ENCODE results near the gene CLDN18. TPM values are rescaled to one million over a fixed set of nuclear protein-coding genes. Genes with fewer than 3 reads are reported as not detected.
A peak's percentile ranks its signal among the peaks of the same experiment; 100 is the strongest.

CLDN18 gene
- total RNA-seq: not detected
- long read RNA-seq: 0 reads

DNA sequence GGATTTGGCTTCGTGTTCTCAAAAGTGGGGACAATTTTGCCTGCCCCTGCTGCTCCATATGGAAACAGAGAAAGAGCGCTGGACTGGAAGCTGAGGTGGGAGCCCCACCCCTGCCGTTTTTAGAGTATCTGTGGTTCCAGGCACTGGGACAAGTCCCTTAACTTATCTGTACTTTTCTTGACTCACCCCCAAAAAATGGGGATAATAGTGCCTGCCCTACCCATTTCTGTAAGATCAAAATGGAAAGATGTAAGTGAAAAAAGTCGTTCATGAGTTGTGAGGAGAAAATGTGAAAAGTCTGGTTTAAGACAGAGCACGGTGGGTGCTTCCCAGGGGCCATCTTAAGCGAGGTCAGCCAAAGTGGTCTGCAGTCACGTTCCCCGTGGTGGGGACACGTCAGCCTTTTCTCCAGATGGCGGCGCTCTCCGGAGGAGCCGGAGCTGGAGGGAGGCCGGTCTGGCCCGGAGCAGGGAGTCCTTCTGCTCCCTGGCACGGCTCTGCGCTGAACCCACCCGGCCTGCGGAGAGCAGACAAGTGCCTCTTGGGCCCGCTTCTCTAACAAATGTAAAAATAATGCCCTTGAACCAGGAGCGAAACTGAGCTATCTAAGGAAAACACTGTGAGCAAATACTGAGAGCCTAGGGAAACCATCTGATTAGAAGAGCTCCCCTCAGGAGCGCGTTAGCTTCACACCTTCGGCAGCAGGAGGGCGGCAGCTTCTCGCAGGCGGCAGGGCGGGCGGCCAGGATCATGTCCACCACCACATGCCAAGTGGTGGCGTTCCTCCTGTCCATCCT is at the start of gene CLDN18:
Gene CLDN18, plus strand, starts transcription at position 690 of the 797 bp plus-strand sequence. Its CDS starts 61 bp downstream, at position 751.
- intact Hi-C loops (cut with DNase I, micrococcal nuclease): no loop called here
- ATAC-seq (no peak), DNase-seq (no peak)

DNA sequence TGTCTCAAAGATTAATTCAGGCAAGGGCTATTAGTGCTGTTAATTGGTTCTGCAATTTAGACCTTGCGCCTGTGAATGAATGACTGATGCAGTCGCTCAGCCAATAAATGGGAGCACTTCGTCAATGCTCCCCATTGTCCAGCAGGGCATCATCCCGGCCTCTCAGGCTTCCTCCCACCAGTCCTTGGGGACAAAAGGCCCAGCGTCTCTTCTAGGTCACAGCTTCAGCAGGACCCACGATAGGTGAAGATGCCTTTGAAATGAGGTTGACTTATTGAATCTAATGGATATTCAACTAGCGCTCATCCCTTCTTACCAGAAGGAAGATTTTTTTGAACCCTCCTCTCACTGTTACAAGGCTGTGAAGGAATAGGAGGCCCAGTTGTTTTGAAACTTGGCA is 47.7 kb upstream of the CLDN18 start:
- no peak for ATAC-seq
- DNase-seq: no peak
- intact Hi-C loops (cut with DNase I, micrococcal nuclease): no loop called here

DNA sequence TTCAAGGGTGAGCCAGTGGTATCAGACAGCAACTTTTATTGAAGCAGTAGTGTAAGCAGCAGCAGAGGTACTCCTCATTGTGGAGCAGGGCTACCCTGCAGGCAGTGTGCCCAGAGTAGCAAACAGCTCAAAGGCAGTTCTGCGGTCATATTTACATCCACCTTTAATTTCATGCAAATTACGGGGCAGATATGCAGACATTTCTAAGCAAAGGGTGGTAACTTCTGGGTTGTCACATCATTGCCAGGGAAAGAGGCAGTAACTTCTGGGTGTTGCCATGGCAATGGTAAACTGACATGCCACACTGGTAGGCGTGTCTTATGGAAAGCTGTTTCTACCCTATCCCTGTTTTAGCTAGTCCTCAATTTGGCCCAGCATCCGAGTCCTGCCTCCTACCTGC is 46.5 kb upstream of the CLDN18 start:
- ATAC-seq (no peak), DNase-seq (no peak)
- intact Hi-C loops (cut with DNase I, micrococcal nuclease): no loop called here

DNA sequence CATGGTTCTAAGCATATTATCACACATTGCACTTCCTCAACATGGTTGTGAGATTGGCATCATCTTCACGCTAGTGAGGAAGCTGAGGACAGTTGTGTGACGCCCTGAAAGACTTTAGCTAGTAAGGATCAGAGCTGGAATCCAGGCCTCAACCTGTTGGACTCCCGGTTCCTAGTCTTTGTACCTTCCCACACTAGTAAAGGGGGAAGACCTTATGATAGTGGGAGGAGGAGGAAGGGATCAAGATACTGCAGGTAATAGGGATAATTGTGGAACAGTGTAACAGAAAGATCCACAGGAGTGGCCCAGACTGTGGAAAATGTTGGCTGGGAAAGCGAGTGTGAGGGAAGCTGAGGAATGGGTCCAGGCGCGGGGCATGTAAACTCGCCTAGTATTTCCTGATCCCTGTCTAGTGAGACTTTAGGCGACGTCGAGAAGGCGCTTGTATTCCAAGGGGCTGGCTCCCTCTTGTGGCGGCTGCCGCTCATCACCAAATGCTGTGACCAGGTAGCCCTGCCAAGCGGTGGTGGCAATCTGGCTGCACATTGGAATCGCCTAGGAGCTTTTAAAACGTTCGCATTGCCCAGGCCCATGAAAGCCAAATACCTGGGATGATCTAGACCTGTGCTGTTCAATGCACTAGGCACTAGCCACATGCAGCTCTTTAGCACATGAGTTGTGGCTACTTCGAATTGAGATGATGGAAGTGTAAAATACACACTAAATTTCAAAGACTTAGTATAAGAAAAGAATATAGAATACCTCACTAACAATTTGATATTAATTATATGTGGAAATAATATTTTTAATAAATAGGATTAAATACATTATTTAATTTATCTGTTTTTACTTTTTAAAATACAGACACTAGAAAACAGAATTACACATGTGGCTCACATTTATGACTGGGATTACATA is 38.8 kb upstream of the CLDN18 start:
- intact Hi-C loops (cut with DNase I, micrococcal nuclease): no loop called here
- DNase-seq (peak; percentile 55 to 84), ATAC-seq (peak; percentile 96)

DNA sequence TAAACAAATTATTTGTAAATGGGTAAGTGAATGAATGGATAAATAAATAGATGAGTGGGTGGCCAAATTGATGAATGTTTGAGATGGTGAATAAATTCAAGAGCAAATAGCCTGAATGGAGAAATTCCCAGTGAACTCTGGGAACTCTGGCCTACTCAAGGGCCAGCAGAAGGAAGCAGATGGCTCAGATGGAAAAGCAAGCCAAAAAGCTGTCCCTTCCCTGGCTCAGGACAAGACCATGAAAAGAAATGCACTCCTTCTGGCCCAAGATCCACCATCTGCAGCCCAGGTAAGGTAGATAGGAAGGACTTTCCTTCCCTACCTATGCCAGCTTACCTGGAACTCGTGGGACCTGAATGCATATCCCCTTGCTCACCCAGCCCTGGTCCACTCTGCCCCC is 37.6 kb upstream of the CLDN18 start:
- ATAC-seq (no peak), DNase-seq (no peak)
- intact Hi-C loops (cut with DNase I, micrococcal nuclease): no loop called here

DNA sequence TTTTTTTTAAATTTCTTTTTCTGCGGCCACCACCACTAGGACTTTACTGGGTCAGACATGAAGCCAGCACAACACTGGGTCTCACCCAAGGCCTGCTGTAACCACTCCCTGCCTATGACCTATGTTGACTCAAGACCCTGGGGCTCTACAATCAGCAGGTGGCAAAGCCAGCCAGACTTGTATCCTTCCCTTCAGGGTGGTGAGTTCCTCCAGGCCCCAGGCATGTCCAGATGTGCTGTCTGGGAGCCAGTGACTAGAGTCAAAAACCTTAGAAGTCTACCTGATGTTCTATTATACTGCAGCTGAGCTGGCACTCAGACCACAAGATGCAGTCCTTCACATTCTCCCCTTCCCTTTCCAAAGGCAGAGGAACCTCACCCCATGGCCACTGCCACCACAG is 31.6 kb upstream of the CLDN18 start:
- DNase-seq (no peak), ATAC-seq (no peak)
- intact Hi-C loops (cut with DNase I, micrococcal nuclease): no loop called here

DNA sequence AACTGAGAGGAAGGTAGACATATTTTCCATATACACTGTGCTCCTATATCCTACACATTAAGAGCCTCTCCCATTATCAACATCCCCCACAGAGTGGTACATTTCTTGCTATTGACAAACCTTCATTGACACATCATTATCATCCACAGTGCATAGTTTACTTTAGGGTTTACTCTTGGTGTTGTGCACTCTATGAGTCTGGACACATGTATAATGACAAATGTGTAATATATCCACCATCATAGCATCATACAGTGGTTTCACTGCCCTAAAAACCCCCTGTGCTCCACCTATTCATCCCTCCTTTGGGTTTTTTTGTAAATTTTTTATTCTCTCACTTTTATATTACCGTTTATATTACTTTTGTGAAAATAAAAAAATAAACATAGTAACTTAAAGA is 22.2 kb upstream of the CLDN18 start:
- intact Hi-C loops (cut with DNase I, micrococcal nuclease): no loop called here

DNA sequence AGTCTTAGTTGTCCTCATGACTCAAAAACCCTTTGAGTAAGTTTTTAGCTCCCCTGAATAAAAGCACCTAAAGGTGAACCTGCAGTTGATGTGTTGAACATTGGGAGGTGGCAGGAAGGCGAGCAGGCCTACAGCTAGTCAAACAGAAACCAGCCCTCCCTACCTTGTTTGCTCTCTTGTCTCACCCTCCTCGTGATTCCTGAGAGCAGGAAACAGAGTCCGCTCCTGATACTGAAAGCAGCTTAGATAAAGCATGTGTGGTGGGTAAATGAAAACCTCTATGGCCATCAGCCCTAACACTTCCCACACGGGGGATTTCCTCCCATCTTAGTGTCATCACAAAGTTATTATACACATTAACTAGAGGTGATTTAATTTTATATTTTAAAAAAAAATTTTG is 21.8 kb upstream of the CLDN18 start:
- DNase-seq (peak in 1 of 2 donors; percentile 30), ATAC-seq (peak; percentile 93)
- intact Hi-C loops (cut with DNase I, micrococcal nuclease): no loop called here

More for the DNA sequence above, 22.2 kb upstream of the CLDN18 start:
- no peak for DNase-seq
- no peak for ATAC-seq

DNA sequence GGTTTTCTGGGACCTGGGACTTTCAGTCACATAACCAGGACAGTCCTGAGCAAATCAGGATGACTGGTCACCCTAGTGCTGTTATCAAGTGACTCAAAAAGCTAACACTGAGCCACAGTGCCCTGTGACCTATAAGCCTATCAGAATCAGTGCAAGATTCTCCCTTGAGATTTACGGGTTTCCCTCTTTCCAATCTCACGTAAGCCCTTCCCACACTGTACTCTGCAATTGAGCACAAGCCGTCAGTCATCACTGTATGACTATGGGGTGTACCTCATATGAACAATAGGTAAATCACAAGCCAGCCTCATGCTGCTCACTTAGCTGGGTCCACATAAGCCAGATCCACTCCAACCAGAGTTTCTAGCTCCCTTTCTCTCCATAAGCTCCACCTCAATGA is 21.0 kb upstream of the CLDN18 start:
- intact Hi-C loops (cut with DNase I, micrococcal nuclease): no loop called here
- no peak for DNase-seq
- ATAC-seq: peak; percentile 52

DNA sequence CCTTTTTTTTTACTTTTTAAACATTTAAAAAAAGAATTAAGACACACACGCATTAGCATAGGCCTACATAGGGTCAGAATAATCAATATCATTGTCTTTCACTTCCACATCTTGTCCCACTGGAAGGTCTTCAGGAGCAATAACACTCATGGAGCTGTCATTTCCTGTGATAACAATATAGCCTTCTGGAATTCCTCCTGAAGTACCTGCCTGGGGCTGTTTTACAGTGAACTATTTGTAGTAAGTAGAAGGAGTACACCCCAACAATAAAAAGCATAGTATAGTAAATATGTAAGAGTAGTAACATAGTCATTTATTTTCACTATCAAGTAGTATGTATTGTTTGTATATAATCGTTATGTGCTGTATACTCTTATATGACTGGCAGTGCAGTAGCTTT is 19.5 kb upstream of the CLDN18 start:
- ATAC-seq (no peak), DNase-seq (no peak)
- intact Hi-C loops (cut with DNase I, micrococcal nuclease): no loop called here

DNA sequence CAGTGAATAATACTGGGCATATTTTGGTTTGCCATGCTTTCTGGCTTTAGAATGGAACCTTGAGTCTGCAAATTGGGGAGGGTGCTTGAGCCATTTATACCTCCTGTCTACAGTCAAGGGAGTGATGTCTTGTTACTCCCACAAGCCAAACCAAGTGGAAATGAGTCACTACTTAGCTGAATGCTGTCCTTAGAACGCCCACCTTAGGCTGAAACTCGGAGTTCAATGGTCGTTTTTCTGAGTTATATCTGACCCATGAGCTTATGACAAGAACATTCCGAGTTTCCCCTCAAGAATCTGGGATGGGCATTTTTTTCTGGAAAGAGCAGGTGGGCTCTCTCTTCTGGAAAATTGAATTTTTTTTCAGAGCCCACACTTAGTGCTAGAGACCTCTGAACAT is 17.4 kb upstream of the CLDN18 start:
- intact Hi-C loops (cut with DNase I, micrococcal nuclease): no loop called here
- ATAC-seq (no peak), DNase-seq (no peak)

DNA sequence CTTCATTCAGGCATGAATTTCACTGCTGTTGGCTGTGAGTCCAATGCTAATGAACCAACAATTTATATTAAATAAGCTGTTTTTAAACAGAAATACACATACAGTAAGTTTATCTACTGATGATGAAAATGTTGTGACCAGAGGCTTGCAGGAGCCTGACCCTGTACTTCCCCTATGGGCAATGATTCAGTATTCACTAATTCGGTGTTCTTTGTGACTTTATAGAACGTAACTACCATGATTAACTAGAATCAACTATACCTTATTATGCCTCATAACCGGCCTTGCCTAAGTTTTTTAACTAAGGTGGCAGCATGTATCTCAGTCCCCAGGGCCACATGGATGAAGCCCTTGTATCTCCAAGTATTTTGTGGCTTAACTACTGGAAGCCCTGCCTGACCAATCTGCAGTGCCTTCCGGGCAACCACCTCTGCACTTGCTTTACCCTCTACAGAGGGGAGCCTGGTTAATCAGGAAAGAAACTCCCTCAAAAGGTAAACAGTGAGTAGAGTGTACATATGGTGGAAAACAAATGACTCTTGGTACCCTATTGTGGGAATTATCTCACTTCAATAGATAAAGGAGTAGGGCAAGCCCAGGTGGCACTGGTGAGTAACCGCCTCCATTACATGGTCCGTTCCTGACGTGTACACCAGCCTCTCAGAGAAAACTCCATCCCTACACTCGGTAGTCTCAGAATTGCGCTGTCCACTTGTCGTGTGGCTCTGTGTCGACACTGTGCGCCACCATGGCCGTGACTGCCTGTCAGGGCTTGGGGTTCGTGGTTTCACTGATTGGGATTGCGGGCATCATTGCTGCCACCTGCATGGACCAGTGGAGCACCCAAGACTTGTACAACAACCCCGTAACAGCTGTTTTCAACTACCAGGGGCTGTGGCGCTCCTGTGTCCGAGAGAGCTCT is 11.6 kb upstream of the CLDN18 start:
- ATAC-seq: no peak
- intact Hi-C loops (cut with DNase I, micrococcal nuclease): no loop called here
- no peak for DNase-seq

DNA sequence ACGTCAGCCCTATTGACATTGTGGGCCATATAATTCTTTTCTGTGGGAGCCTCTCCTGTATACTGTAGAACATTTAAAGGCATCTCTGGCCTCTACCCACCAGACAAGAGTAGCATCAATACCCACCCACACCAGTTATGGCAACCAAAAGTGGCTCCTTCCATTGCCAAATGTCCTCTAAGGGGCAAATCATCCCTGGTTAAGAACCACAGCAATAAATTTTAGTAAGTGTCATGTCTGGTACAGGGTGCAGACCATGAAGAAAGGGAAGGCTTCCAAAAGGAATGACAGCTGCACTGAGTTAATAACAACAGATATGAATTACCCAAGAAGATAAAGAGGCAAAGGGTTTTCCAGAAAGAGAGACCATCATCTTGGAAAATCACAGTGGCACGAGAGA is 6.9 kb upstream of the CLDN18 start:
- no peak for DNase-seq
- intact Hi-C loops (cut with DNase I, micrococcal nuclease): no loop called here
- ATAC-seq: no peak

DNA sequence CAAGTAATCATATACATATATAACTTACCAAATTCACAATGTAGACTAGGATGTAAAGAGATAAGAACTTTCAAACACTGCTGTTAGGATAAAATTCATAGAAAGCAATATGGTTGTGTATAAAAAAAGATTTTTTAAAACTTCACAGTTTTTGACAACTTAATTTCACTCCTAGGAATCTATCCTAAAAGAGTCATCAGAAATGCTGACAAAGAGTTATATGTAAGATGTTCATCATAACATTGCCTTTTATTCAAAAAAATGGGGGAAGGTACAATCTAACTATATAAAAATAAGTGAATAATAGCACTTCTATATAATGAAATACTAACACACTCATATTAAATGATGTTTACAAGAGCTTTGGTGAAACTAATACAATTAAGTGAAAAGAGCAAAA is 4.3 kb upstream of the CLDN18 start:
- ATAC-seq: no peak
- intact Hi-C loops (cut with DNase I, micrococcal nuclease): no loop called here

DNA sequence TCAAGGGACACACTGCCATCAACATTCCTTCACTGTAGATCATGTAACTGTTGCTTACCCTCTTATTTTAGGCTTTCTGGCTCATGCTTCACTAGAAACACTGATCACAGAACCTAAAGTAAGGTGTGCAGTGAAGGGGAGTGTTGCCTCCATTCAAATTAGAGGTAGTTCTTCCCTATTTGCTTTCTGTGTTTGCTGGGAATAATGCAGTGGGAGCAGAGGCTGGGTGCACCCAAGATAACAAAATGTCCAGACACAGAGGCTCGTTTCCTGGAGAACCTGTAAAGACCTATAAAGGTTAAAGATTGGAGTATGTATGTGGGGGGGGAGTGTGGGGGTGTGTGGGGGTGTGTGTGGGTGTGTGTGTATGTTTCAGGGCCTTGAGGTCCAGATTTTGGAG is 2.1 kb upstream of the CLDN18 start:
- DNase-seq (no peak), ATAC-seq (no peak)
- intact Hi-C loops (cut with DNase I, micrococcal nuclease): no loop called here

More for the DNA sequence above, 4.3 kb upstream of the CLDN18 start:
- DNase-seq: no peak

DNA sequence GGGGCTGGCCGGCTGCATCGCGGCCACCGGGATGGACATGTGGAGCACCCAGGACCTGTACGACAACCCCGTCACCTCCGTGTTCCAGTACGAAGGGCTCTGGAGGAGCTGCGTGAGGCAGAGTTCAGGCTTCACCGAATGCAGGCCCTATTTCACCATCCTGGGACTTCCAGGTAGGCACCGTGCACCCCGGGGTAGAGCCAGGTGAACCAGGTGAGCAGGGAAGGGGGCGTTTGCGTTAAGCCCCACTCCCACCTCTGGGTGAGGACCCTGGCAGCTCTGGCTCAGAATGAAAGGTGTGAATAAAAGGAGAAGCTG is 267 bp downstream of the CLDN18 start:
- ATAC-seq (no peak), DNase-seq (no peak)
- intact Hi-C loops (cut with DNase I, micrococcal nuclease): no loop called here

DNA sequence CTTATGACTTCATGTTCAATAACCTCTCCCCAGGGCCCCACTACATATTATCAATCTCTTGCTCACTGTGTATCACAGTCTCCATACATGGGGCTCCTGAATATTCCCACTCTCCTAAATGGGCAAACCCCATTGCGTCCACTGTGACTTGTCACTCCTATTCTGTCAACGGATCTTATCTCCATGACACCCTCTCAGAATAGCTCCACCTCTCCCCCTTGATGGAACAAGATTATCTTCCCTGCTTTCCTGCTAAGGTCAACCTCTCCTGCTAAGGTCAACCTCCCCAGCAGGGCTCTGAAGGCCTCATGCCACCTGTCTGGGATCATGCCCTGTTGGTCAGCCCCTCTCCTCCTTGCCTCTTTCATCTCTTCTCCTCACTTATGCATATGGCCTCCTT is 1.8 kb downstream of the CLDN18 start:
- ATAC-seq (no peak), DNase-seq (no peak)
- intact Hi-C loops (cut with DNase I, micrococcal nuclease): no loop called here

DNA sequence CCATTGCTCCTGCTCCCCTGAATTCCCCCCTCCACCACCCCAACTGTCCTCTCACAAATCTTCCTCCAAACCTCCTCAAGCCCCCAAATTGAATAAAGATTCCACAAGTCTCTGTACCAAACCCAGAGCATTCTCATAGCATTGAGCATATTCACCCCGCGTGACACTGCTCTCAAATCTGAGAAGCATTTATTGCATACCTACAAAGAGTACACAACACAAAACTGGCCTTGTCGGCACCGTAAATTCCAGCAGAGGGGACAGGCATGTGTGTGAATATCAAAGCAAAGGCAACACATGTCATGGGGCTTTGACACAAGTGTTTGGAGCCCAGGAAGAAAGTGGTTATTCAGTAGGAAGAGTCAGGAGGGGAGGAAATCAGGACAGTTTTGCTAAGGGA is 2.6 kb downstream of the CLDN18 start:
- DNase-seq: no peak
- ATAC-seq: no peak
- intact Hi-C loops (cut with DNase I, micrococcal nuclease): no loop called here

DNA sequence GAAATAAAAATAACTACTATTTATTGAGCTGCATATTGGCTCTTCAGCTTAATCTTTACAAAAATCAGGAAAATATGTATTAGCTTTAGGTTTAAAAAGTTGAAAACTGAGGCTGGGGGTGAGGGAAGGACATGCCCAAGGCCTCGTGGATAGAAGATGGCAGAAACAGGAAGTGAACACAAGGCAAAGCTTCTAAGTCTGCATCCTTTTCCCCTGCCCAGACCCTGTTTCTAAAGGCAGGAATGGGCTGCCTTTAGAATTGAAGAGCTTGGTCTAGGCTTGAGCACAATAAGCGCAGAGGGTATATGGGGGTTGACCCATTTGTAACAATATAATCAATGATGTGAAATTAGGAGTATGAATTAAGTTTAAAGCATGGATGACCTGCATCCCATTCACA is 6.1 kb downstream of the CLDN18 start:
- DNase-seq: no peak
- intact Hi-C loops (cut with DNase I, micrococcal nuclease): no loop called here
- no peak for ATAC-seq
